Esophagus squamous epithelium (tissue), 4 donors: Measurements from ENCODE around the gene ERICH6.
"Not testable (repeated sequence)": the region's sequence is repeated elsewhere in the genome, so short reads cannot be mapped to it uniquely, and the experiment has no call there.

Source experiments
- POLR2A ChIP-seq, 4 donors: fragments of 450-650 bp; IDR thresholded peaks; one replicate each; pipeline ENCODE4 v1.6.1; 2017; ENCODE audit warnings: antibody characterized with exemption in 4 of 4, mild to moderate bottlenecking in 4 of 4, moderate library complexity in 3 of 4
- TF ChIP-seq, protein P1 (sequence below), 6 experiments: fragments of 450-650 bp in 4 of 6; fragments of 200-600 bp in 2 of 6; sonication (generic) in 2 of 6; IDR thresholded peaks; one replicate each; pipeline ENCODE4 v1.5.1; 2016 to 2019; ENCODE audit warnings: antibody characterized with exemption in 6 of 6, mild to moderate bottlenecking in 4 of 6, moderate library complexity in 4 of 6

DNA sequence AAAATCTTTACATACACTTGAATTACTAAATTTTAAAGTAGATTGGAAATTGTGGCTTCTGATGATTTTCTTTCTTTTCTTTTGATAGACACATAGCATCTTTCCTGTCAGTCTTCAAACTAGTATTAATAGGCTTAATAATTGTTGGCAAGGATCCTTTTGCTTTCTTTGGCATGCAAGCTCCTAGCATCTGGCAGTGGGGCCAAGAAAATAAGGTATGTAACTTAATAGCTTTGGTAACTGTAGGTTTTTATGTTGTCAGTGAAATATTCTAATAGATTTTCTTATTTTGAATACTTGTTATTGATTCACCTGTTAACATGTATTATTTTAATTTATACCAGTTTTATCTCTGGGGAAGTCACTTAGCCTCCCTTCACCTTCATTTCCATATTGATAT is 80.8 kb downstream of the ERICH6 start:
- TF ChIP-seq, protein P1, sequence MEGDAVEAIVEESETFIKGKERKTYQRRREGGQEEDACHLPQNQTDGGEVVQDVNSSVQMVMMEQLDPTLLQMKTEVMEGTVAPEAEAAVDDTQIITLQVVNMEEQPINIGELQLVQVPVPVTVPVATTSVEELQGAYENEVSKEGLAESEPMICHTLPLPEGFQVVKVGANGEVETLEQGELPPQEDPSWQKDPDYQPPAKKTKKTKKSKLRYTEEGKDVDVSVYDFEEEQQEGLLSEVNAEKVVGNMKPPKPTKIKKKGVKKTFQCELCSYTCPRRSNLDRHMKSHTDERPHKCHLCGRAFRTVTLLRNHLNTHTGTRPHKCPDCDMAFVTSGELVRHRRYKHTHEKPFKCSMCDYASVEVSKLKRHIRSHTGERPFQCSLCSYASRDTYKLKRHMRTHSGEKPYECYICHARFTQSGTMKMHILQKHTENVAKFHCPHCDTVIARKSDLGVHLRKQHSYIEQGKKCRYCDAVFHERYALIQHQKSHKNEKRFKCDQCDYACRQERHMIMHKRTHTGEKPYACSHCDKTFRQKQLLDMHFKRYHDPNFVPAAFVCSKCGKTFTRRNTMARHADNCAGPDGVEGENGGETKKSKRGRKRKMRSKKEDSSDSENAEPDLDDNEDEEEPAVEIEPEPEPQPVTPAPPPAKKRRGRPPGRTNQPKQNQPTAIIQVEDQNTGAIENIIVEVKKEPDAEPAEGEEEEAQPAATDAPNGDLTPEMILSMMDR (IDR thresholded peaks at IDR 0.05): not testable (repeated sequence)
- TF ChIP-seq POLR2A (IDR thresholded peaks at IDR 0.05): not testable (repeated sequence)
